C4-2B (cell line): Measurements from ENCODE around the gene SMG7.

Source experiments
- H3K27ac ChIP-seq: fragments of 450-650 bp; 2 replicates; pipeline ENCODE4 v1.5.1; 2017
- CTCF ChIP-seq: fragments of 450-650 bp; conservative IDR thresholded peaks from 2 replicates; pipeline ENCODE4 v1.5.1; 2017; ENCODE audit warnings: mild to moderate bottlenecking
- ZFX ChIP-seq: fragments of 450-650 bp; IDR thresholded peaks from 2 replicates; pipeline ENCODE4 v1.6.1; 2017

SMG7 gene

GRCh38 chr1:183528577-183528976 lies 56.3 kb downstream of the SMG7 start:
- no peak overlapping the region for H3K27ac ChIP-seq
- TF ChIP-seq CTCF (no peak), ZFX (no peak)

GRCh38 chr1:183533617-183534174 lies 61.4 kb downstream of the SMG7 start:
- no peak overlapping the region for H3K27ac ChIP-seq
- TF ChIP-seq CTCF, result no peak
- TF ChIP-seq ZFX, result no peak

GRCh38 chr1:183537405-183537804 lies 65.1 kb downstream of the SMG7 start:
- no peak overlapping the region for H3K27ac ChIP-seq
- TF ChIP-seq ZFX, result no peak
- no peak for TF ChIP-seq CTCF

GRCh38 chr1:183543619-183544204 lies 71.4 kb downstream of the SMG7 start:
- H3K27ac ChIP-seq, result no peak overlapping the region
- peak; percentile 87 for TF ChIP-seq CTCF
- no peak for TF ChIP-seq ZFX

GRCh38 chr1:183544598-183545297 lies 72.4 kb downstream of the SMG7 start:
- no peak overlapping the region for H3K27ac ChIP-seq
- TF ChIP-seq CTCF (no peak), ZFX (no peak)

- TF ChIP-seq ZFX (no peak), CTCF (no peak)
- no peak overlapping the region for H3K27ac ChIP-seq
These were observed 74.1 kb downstream of the SMG7 start for GRCh38 chr1:183546427-183546826.

- TF ChIP-seq CTCF (no peak), ZFX (no peak)
- H3K27ac ChIP-seq, result no peak overlapping the region
These were observed 75.8 kb downstream of the SMG7 start for GRCh38 chr1:183548116-183548515.
